Measurements from ENCODE around the gene CCHCR1.

The CCHCR1 gene

GRCh38 chr6:31158140-31158862 is 699 bp upstream of the CCHCR1 start, which contains the start of gene TCF19:
TSS of gene TCF19 (plus strand) at chr6:31158589. CDS start at chr6:31159470, 881 bp downstream.
- peak; percentile 99 for DNase-seq (ENCODE audit: low spot score)
- no peak for TF ChIP-seq CTCF (IDR thresholded peaks at IDR 0.05; ENCODE audit: extremely low read depth, missing control alignments)

GRCh38 chr6:31156641-31157040 is 961 bp downstream of the CCHCR1 start:
- no peak for TF ChIP-seq CTCF (IDR thresholded peaks at IDR 0.05; ENCODE audit: extremely low read depth, missing control alignments)

GRCh38 chr6:31154436-31154835 is 3.2 kb downstream of the CCHCR1 start:
- TF ChIP-seq CTCF (IDR thresholded peaks at IDR 0.05; ENCODE audit: extremely low read depth, missing control alignments) = no peak
- no peak for DNase-seq (ENCODE audit: low spot score)

More at GRCh38 chr6:31156641-31157040, 961 bp downstream of the CCHCR1 start:
- DNase-seq (ENCODE audit: low spot score) = no peak

GRCh38 chr6:31152781-31153180 is 4.8 kb downstream of the CCHCR1 start:
- no peak for DNase-seq (ENCODE audit: low spot score)
- no peak for TF ChIP-seq CTCF (IDR thresholded peaks at IDR 0.05; ENCODE audit: extremely low read depth, missing control alignments)

GRCh38 chr6:31149827-31150447 is 7.7 kb downstream of the CCHCR1 start:
- TF ChIP-seq CTCF (IDR thresholded peaks at IDR 0.05; ENCODE audit: extremely low read depth, missing control alignments) = no peak
- no peak for DNase-seq (ENCODE audit: low spot score)

- TF ChIP-seq CTCF (IDR thresholded peaks at IDR 0.05; ENCODE audit: extremely low read depth, missing control alignments) = no peak
- no peak for DNase-seq (ENCODE audit: low spot score)
Measured at GRCh38 chr6:31145386-31145785, 12.2 kb downstream of the CCHCR1 start.

- no peak for DNase-seq (ENCODE audit: low spot score)
- TF ChIP-seq CTCF (IDR thresholded peaks at IDR 0.05; ENCODE audit: extremely low read depth, missing control alignments) = no peak
Measured at GRCh38 chr6:31144970-31145340, 12.6 kb downstream of the CCHCR1 start.
